Measurements from ENCODE around the gene CDC25C. TPM values are rescaled to one million over a fixed set of nuclear protein-coding genes. Genes with fewer than 3 reads are reported as not detected.

CDC25C gene
- total and polyA plus RNA-seq, 9 of the 15 experiments (the other 6 are each of a cell fraction or from before 2014, with no cell fraction given): 19.1 to 63.7 (median 31.9) TPM

GRCh38 chr5:138331449-138332368 is at the start of gene CDC25C (continued):
- TF ChIP-seq AFF1 (IDR thresholded peaks at IDR 0.05; ENCODE audit: low read depth in 1 of 2, partially characterized antibody in 2 of 2): peak in 1 of 2 experiments; percentile 43
- no peak for TF ChIP-seq ZNF23 (CRISPR knock-in tag; IDR thresholded peaks at IDR 0.05)
- no peak for TF ChIP-seq ZNF407 (IDR thresholded peaks at IDR 0.05; ENCODE audit: low read depth)
- peak; percentile 53; the same call in 1 of the 2 replicates for TF ChIP-seq VEZF1 (CRISPR knock-in tag; IDR thresholded peaks at IDR 0.05)
- no peak for TF ChIP-seq ZKSCAN3 (CRISPR knock-in tag; IDR thresholded peaks at IDR 0.05)
- TF ChIP-seq ZNF143 (CRISPR knock-in tag; IDR thresholded peaks at IDR 0.05): no peak
- no peak for TF ChIP-seq HSF4 (CRISPR knock-in tag; IDR thresholded peaks at IDR 0.05; ENCODE audit: borderline replicate concordance)
- TF ChIP-seq THRAP3 (IDR thresholded peaks at IDR 0.05; ENCODE audit: borderline replicate concordance): no peak
- TF ChIP-seq BRF1 (IDR thresholded peaks at IDR 0.05; ENCODE audit: borderline replicate concordance, extremely low read depth, insufficient read length): no peak
- TF ChIP-seq HNRNPH1 (optimal IDR thresholded peaks at IDR 0.05; ENCODE audit: low read depth, low read length): no peak
- TF ChIP-seq HNRNPL (IDR thresholded peaks at IDR 0.05; ENCODE audit: low read depth, low read length): no peak

All from K562 (cell line).